HUES48 (cell line): ENCODE results near the gene DENND1C.

ENCODE experiments used
- H3K27ac ChIP-seq: one replicate; pipeline ENCODE4 v1.7.0; 2013; ENCODE audit warnings: low read depth, low read length, inconsistent platforms
- H3K27me3 ChIP-seq: 2 replicates; pipeline ENCODE4 v1.6.1; 2013; ENCODE audit warnings: mild to moderate bottlenecking, low read length; ENCODE audit not compliant: control insufficient read depth, insufficient read depth
- H3K36me3 ChIP-seq: 2 replicates; pipeline ENCODE4 v1.6.1; 2013; ENCODE audit warnings: low read length; ENCODE audit not compliant: control insufficient read depth, insufficient read depth
- H3K4me1 ChIP-seq: 2 replicates; pipeline ENCODE4 v1.6.1; 2013; ENCODE audit warnings: mild to moderate bottlenecking, low read length; ENCODE audit not compliant: control insufficient read depth, insufficient read depth
- H3K4me3 ChIP-seq: 2 replicates; pipeline ENCODE4 v1.5.1; 2013; ENCODE audit warnings: mild to moderate bottlenecking, low read depth, low read length
- H3K9ac ChIP-seq: 2 replicates; pipeline ENCODE4 v1.6.1; 2013; ENCODE audit warnings: mild to moderate bottlenecking, low read depth, low read length, moderate library complexity
- H3K9me3 ChIP-seq: 2 replicates; pipeline ENCODE4 v1.6.1; 2013; ENCODE audit warnings: low read length; ENCODE audit not compliant: control insufficient read depth, insufficient read depth

Gene DENND1C

DNA sequence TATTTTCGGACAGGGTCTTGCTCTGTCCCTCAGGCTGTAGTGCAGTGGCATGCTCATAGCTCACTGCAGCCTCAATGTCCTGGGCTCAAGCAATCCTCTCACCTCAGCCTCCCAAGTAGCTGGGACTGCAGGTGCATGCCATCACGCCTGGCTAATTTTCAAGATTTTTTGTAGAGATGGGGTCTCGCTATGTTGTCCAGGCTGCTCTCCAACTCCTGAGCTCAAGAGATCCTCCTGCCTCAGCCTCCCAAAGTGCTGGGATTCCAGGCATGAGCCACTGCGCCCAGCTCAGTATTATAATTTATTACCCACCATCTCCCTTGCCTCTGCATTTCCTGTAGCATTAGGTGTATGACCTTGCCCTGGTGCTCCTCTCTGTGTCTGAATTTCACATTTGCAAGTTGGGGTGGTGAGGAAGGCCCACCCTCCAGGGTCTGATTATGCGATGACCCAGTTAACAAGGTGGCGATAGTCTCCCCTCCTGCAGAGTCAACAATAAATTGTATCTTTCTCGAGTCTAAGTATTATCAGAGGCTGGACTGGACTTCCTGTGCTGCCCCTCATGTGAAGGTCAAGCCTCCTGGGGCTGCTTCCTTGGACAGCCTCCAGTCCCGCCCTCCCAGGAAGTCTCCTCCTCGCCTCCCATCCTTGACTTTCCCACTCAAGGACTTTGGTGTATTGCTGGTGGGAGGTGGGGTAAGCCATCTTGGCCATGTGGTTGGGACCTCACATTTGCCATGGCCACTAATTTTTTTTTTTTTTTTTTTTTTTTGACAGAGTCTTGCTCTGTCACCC is 22.0 kb upstream of the DENND1C start:
- Histone ChIP-seq H3K9me3 (no peaks in the 10 kb centered on the region), H3K4me1 (no peaks in the 10 kb centered on the region), H3K27ac (no peak overlapping the region), H3K36me3 (no peaks in the 10 kb centered on the region), H3K9ac (no peak overlapping the region), H3K4me3 (no peak overlapping the region), H3K27me3 (peaks cover 15% of the 10 kb centered on the region)

DNA sequence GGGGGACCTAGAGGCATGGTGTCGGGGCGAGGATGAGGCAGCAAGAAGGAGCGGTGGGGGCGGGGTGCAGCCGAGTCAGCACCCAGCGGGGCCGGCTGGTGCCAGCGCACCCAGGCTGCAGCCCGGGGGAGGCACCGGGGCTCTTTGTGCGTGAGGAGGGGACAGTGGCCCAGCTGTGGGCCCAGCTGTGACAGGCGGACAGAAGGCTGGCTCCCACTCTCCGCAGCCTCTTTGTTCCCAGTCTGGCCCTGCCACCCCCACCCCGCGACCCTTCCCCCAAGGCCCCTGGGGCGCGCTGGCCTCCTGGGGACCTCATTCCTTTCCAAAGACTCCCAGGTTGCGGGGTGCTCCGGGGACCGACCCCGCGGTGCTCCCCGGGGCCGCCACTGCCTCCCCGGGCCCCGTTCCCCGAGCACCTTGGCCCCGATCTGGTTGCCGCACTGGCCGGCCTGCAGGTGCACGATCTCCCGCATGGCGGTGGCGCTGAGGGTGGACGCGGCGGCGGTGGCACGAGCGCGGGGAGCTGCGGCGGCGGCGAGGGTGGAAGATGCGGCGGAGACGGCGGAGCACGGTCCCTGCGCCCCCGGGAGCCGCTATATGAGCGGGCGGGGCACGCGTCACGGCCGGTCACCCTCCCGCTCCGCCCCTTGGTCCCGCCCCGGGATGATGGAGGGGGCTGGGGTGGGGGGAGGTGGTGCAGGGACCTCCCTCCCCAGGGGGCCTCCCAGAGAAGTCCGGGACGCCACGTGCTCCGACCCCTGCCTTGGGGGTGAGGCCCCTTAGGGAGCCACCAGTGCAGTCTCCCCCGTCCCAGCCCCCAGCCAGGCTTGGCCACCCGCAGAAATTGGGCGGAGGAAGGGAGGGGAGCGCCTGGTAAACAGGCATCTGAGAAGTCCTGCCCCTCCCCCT is 20.4 kb upstream of the DENND1C start, which contains the start of gene TUBB4A:
Gene TUBB4A, minus strand, starts transcription at position 570 of the 909 bp plus-strand sequence. Its CDS starts 97 bp downstream, at position 473.
- Histone ChIP-seq H3K4me1 (no peaks in the 10 kb centered on the region), H3K4me3 (peak within 1 kb of the TSS; percentile 65), H3K27ac (no peak within 1 kb of the TSS), H3K9me3 (no peaks in the 10 kb centered on the region), H3K27me3 (peaks cover 15% of the 10 kb centered on the region), H3K9ac (no peak within 1 kb of the TSS), H3K36me3 (no peaks in the 10 kb centered on the region)

DNA sequence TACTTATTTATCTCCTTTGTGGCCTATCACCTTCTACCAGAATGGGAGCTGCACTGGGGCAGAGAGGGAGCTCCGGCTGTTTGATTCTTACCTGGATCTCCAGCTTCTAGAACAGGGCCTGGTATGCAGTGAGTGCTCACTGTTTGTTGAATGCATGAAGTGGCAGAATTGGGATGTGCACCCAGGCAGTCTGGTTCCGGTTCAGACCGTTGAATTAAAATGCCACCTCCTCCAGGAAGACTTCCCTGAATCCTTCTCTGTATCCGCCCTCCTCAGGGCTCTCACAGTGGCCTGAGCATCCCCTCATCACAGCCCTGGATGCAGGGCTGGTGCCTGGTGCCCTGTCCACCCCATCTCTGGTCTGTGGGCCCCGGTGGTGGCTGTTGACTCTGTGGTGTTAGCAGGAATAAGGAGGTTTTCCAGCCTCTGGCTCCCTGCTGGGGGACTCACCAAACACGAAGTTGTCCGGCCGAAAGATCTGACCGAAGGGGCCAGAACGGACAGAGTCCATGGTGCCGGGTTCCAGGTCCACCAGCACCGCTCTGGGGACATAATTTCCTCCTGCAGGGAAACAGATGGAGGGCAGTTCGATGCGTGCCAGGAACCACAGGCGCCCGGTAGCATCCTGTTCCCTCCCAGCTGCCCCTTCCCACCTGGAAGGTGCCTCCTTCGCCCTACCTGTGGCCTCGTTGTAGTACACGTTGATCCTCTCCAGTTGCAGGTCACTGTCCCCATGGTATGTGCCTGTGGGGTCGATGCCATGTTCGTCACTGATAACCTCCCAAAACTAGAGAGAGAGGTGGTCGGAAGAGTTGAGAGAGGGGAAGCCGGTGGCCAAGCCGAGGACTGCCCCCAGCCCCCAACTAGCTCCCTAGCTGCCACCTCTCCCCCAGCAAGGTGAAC is 19.5 kb upstream of the DENND1C start:
- Histone ChIP-seq H3K4me3 (peak overlapping the region; percentile 65), H3K27me3 (peaks cover 15% of the 10 kb centered on the region), H3K36me3 (no peaks in the 10 kb centered on the region), H3K4me1 (no peaks in the 10 kb centered on the region), H3K9ac (no peak overlapping the region), H3K27ac (no peak overlapping the region), H3K9me3 (no peaks in the 10 kb centered on the region)

DNA sequence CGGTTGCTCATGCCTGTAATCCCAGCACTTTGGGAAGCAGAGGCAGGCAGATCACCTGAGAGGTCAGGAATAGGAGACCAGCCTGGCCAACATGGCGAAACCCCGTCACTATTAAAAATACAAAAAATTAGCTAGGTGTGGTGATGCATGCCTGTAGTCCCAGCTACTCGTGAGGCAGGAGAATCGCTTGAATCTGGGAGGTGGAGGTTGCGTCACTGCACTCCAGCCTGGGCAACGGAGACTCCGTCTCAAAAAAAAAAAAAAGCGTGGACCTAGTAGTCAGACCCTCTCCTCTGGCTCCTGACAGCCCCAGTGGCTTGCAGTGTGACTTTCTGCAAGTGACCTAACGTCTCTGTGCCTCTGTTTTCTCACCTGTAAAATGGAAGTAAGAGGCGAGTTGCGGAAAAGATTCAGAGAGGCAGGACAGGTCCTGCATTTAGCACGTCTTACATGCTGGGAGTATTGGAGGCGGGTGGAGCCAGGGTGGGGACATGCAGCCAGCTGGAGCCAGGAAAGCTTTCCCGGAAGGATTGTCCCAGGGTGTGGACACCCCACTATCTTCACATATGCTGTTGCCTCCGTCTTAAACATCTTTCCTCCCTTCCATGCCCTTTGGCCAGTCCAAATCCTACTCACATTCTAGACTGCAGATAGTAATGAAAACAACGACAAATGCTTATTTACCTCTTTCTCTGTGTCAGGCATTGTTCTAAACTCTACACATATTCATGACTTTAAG is 17.6 kb upstream of the DENND1C start:
- H3K27me3 ChIP-seq = peaks cover 15% of the 10 kb centered on the region
- H3K4me1 ChIP-seq = no peaks in the 10 kb centered on the region
- no peak overlapping the region for H3K9ac ChIP-seq
- H3K36me3 ChIP-seq = no peaks in the 10 kb centered on the region
- H3K27ac ChIP-seq = no peak overlapping the region
- no peak overlapping the region for H3K4me3 ChIP-seq
- H3K9me3 ChIP-seq = no peaks in the 10 kb centered on the region

DNA sequence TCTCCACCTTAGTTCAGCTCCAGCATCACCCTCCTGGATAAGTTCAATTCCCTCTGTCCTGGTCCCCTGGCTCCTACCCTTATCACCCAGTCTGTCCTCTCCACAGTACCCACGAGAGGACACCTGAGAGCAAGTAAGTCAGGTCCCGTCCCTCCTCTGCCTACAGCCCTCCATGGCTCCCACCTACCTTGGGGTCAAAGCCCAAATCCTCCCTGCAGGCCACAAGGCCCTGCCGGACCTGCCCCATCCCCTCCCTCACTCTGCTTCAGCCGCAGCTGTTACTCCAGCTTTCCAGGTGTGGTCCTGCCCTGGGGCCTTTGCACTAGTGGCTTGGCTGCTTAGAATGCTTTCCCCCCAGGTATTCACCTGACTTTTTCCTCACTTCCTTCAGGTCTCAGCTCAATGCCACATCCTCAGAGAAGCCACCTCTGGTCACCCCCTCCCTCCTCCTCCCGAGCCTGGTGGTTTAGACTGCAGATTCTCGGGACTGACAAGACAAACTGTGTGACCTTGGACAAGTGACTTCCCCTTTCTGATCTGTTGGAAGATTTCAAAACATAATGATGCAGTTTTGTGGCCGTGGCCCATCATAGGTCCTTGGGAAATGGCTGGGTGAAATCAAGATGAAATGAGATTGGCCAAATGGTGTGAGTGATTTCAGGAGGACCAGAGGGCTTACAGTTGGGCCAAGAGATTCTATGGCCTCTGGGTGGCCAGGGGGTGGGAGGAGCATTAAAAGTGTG is 16.9 kb upstream of the DENND1C start:
- no peak overlapping the region for H3K27ac ChIP-seq

DNA sequence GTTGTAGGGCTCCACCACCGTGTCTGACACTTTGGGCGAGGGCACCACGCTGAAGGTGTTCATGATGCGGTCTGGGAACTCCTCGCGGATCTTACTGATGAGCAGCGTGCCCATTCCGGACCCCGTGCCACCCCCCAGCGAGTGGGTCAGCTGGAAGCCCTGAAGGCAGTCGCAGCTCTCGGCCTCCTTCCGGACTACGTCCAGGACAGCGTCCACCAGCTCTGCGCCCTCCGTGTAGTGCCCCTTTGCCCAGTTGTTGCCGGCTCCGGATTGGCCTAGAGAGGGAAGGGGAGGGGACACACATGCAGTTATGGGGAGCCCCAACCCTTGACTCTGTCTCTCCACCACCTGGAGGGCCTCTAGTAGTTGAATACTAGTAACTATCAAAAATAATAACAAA is 14.4 kb upstream of the DENND1C start:
- H3K27me3 ChIP-seq = peaks cover 4% of the 10 kb centered on the region
- no peaks in the 10 kb centered on the region for H3K9me3 ChIP-seq
- no peaks in the 10 kb centered on the region for H3K36me3 ChIP-seq
- H3K9ac ChIP-seq = no peak overlapping the region
- H3K27ac ChIP-seq = no peak overlapping the region
- H3K4me3 ChIP-seq = no peak overlapping the region
- H3K4me1 ChIP-seq = no peaks in the 10 kb centered on the region

More for the DNA sequence above, 16.9 kb upstream of the DENND1C start:
- Histone ChIP-seq H3K27me3 (peaks cover 15% of the 10 kb centered on the region), H3K36me3 (no peaks in the 10 kb centered on the region), H3K4me1 (no peaks in the 10 kb centered on the region), H3K9ac (no peak overlapping the region), H3K4me3 (no peak overlapping the region), H3K9me3 (no peaks in the 10 kb centered on the region)

DNA sequence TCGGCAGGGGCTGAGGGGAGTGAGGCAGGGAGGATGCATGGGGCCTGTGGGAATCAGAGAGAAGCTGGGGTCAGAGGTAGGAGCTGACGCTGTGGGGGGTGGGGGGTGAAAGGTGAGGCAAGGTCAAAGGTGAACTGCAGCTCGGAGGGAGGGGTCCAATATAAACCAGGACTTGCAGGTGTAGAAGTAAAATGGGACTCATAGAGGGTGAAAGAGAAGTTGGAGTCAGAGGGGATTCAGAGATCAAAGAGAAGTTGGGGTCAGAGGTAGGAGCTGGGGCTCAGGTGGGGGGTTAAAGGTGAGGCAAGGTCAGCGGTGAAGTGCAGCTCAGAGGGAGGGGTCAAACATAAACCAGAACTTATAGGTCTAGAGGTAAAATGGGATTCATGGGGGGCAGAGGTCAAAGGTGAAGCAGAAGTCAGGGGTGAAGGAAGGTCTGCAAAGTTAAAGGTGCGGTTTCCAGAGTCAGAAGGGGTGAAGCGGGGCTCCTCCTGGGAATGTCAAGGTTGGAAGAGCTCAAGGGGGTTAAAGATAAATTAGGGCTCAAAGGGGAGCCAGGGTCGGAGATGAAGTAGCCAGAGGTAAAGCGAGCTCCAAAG is 12.9 kb upstream of the DENND1C start:
- no peaks in the 10 kb centered on the region for H3K36me3 ChIP-seq
- no peaks in the 10 kb centered on the region for H3K27me3 ChIP-seq
- H3K9me3 ChIP-seq = no peaks in the 10 kb centered on the region
- H3K27ac ChIP-seq = no peak overlapping the region
- no peak overlapping the region for H3K4me3 ChIP-seq
- H3K4me1 ChIP-seq = no peaks in the 10 kb centered on the region
- no peak overlapping the region for H3K9ac ChIP-seq

DNA sequence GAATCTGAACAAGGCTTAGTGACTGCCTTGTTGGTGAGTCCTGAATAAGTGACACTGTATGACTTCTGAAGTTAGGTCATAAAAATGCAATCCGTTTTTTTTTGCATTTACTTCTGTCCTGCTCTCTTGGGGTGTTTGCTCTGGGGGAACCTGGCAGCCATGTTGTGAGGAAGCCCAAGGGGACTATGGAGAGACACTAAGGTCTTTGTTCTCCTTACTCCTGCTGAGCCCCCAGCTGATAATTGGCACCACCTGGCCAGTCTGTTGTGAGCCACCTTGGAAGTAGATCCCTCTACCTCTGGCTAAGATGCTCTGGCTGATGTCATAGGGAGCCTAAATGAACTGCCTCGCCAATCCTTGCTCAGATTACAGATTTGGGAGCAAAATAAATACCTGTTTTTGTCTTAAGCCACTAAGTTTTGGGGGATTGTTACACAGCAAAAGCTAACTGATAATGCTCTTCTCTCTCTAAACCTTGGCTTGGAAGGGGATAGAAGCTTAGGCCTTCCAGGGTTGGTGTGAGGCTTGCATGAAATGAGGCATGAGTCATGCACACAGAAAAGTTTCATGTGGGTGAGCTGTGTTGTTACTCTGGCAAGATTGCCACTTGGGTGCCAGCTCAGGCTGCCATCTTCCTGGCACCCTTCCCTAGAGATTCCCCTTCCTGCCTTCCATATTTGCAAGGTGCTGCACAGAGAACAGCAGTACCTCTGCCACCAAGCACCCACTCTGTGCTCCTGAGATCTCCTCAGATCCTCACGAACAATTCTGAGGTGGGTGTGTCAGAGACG is 10.4 kb upstream of the DENND1C start:
- H3K27ac ChIP-seq = no peak overlapping the region
- H3K4me3 ChIP-seq = no peak overlapping the region
- no peaks in the 10 kb centered on the region for H3K4me1 ChIP-seq
- H3K9ac ChIP-seq = no peak overlapping the region
- H3K36me3 ChIP-seq = no peaks in the 10 kb centered on the region
- no peaks in the 10 kb centered on the region for H3K27me3 ChIP-seq
- no peaks in the 10 kb centered on the region for H3K9me3 ChIP-seq

DNA sequence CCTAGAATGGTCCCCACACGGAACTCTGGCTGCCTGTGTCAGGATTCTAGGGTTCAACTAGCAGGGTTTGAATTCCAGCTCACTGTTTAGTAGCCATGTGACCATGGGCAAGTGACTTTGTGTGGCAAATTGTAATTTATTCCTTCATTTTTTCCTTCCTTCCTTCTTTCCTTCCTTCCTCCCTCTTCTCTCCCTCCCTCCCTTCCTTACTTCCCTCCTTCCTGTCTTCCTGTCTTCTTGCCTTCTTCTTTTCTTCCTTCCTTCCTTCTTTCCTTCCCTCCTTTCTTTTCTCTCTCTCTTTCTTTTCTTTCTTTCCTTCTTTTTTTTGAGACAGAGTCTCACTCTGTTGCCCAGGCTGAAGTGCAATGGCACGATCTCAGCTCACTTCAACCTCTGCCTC is 8.5 kb upstream of the DENND1C start:
- Histone ChIP-seq H3K9me3 (no peaks in the 10 kb centered on the region), H3K27ac (no peak overlapping the region), H3K36me3 (no peaks in the 10 kb centered on the region), H3K4me1 (no peaks in the 10 kb centered on the region), H3K9ac (no peak overlapping the region), H3K27me3 (no peaks in the 10 kb centered on the region), H3K4me3 (no peak overlapping the region)
